Thyroid gland (tissue), 4 donors: ENCODE results near the gene USP49. TPM values are rescaled to one million over a fixed set of nuclear protein-coding genes. Genes with fewer than 3 reads are reported as not detected.

Experiments
- DNase-seq, 2 donors: peaks; one replicate each; pipeline ENCODE4 v3.0.0-alpha.2; 2019
- H3K27ac ChIP-seq, 3 donors: fragments of 200-600 bp; sonication (generic); 1 replicate in 2 of 3; 2 replicates in 1 of 3; pipeline ENCODE4 v1.5.1; 2016 to 2019; ENCODE audit warnings: mild to moderate bottlenecking in 1 of 3, moderate library complexity in 1 of 3
- H3K27me3 ChIP-seq: fragments of 200-600 bp; sonication (generic); one replicate; pipeline ENCODE4 v1.5.1; 2019
- H3K36me3 ChIP-seq, 2 donors: fragments of 200-600 bp; sonication (generic); one replicate each; pipeline ENCODE4 v1.5.1; 2016 to 2019
- H3K4me1 ChIP-seq, 2 donors: fragments of 200-600 bp; sonication (generic); one replicate each; pipeline ENCODE4 v1.5.1; 2017 to 2019
- H3K4me3 ChIP-seq, 3 donors: fragments of 200-600 bp; sonication (generic); replicated peaks in 1 of 3; 1 replicate in 2 of 3; 2 replicates in 1 of 3; pipeline ENCODE4 v1.5.1; 2016; ENCODE audit warnings: mild to moderate bottlenecking in 1 of 3
- H3K9me3 ChIP-seq: fragments of 200-600 bp; sonication (generic); one replicate; pipeline ENCODE4 v1.5.1; 2017
- POLR2A ChIP-seq, 2 donors: fragments of 450-650 bp; IDR thresholded peaks; one replicate each; pipeline ENCODE4 v1.6.1; 2017; ENCODE audit warnings: antibody characterized with exemption in 2 of 2, mild to moderate bottlenecking in 2 of 2, moderate library complexity in 1 of 2
- WGBS, 2 donors: methylation state at CpG; one replicate each; pipeline ENCODE4 v1.1.5; 2017; 5-methylcytosine and 5-hydroxymethylcytosine counted together
- intact Hi-C: fragments of 100-400 bp; cut with DNase I; formaldehyde crosslinking; loops from one replicate; pipeline ENCODE4 v1.15.1; 2023
- total RNA-seq, 4 donors: library from RNA; depleted of rRNA; stranded (reverse); fragments of >200 nt; gene quantifications; one replicate each; pipeline ENCODE4 v1.2.3, GENCODE V29; 2016
- TF ChIP-seq, protein P1 (sequence below), 6 experiments: fragments of 200-600 bp in 3 of 6; fragments of 450-650 bp in 3 of 6; sonication (generic) in 3 of 6; IDR thresholded peaks; one replicate each; pipeline ENCODE4 v1.5.1; 2016 to 2019; ENCODE audit warnings: antibody characterized with exemption in 6 of 6, mild to moderate bottlenecking in 2 of 6, inconsistent platforms in 1 of 6, moderate library complexity in 1 of 6

The USP49 gene
- total RNA-seq, 4 donors from 2014 or later: 9.8 to 17.5 (median 13.8) TPM

DNA sequence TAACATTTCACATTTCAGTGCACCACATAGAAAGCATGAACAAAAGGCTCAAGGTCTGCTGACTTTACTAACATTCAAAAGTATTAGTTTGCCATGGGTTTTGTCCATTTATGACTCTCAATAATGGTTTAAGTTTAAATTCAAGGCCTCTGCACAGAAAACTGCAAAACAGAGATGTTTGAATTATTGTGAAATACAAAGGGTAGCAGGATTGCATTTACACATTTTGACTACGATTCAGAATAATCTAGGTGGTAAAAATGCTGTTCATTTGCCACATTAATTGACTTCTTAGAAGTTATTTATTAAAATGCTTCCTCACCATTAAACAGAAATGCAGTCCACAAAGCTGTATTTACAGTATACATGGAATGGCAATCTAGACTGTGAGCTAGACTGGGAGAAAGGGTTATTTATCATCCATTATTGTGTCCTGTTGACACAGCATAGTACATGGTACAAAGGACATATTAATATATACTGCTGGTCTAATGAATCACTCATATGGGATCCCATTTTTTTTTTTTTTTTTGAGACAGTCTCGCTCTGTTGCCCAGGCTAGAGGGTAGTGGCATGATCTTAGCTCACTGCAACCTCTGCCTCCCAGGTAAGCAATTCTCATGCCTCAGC lies 18.0 kb downstream of the USP49 start:
- WGBS, 2 donors: 93 to 99% methylated on average over 2 of the region's 2 CpGs
- no peak overlapping the region for H3K4me3 ChIP-seq
- H3K27me3 ChIP-seq: no peaks in the 10 kb centered on the region
- intact Hi-C loops: no loop called here
- TF ChIP-seq POLR2A (IDR thresholded peaks at IDR 0.05): no peak
- TF ChIP-seq, protein P1, sequence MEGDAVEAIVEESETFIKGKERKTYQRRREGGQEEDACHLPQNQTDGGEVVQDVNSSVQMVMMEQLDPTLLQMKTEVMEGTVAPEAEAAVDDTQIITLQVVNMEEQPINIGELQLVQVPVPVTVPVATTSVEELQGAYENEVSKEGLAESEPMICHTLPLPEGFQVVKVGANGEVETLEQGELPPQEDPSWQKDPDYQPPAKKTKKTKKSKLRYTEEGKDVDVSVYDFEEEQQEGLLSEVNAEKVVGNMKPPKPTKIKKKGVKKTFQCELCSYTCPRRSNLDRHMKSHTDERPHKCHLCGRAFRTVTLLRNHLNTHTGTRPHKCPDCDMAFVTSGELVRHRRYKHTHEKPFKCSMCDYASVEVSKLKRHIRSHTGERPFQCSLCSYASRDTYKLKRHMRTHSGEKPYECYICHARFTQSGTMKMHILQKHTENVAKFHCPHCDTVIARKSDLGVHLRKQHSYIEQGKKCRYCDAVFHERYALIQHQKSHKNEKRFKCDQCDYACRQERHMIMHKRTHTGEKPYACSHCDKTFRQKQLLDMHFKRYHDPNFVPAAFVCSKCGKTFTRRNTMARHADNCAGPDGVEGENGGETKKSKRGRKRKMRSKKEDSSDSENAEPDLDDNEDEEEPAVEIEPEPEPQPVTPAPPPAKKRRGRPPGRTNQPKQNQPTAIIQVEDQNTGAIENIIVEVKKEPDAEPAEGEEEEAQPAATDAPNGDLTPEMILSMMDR (IDR thresholded peaks at IDR 0.05): no peak
- H3K27ac ChIP-seq: peak overlapping the region in 1 of 3 donors; percentile 25
- peaks cover 8 to 16% of the 10 kb centered on the region in 2 donors for H3K4me1 ChIP-seq
- no peaks in the 10 kb centered on the region for H3K9me3 ChIP-seq
- no peaks in the 10 kb centered on the region for H3K36me3 ChIP-seq
- DNase-seq: no peak

DNA sequence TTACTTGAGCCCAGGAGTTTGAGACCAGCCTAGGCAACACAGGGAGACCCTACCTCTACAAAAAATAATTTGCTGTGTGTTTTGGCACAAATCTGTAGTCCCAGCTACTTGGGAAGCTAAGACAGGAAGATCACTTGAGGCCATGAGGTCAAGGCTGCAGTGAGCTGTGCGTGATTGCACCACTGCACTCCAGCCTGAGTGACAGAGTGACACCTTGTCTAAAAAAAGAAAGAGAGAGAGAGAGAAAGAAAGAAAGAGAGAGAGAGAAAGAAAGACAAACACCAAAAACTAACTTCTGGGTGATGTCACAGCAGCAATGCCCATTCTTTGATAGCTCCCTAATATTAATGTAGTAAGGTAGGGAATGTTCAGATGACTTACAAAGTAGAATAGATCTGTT lies 20.4 kb downstream of the USP49 start:
- DNase-seq: no peak
- no peak for TF ChIP-seq POLR2A (IDR thresholded peaks at IDR 0.05)
- TF ChIP-seq, protein P1 (IDR thresholded peaks at IDR 0.05): no peak
- Histone ChIP-seq H3K27ac (no peak overlapping the region), H3K9me3 (no peaks in the 10 kb centered on the region), H3K36me3 (no peaks in the 10 kb centered on the region), H3K4me3 (no peak overlapping the region), H3K27me3 (no peaks in the 10 kb centered on the region), H3K4me1 (peaks cover 8 to 16% of the 10 kb centered on the region in 2 donors)
- intact Hi-C loops: no loop called here
- 90 to 97% methylated on average over 1 of the region's 1 CpG for WGBS, 2 donors

DNA sequence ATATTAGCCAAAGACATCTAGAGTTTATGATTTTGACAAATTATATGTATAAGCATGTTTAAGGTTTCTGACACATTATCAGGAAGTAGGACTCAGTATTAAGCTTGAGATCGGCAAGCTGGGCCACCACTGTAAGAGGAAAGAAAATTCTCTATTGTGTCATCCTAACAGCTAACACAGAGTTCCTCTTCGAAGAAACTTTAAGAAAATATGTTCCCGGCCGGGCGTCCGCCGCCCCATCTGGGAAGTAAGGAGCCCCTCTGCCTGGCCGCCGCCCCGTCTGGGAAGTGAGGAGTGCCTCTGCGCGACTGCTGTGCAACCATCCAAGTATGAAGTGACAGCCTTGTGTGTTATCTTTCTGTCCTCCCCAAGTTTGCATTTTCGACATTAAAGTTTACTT lies 23.0 kb downstream of the USP49 start:
- Histone ChIP-seq H3K36me3 (no peaks in the 10 kb centered on the region), H3K4me1 (no peaks in the 10 kb centered on the region), H3K27ac (no peak overlapping the region), H3K4me3 (no peak overlapping the region), H3K27me3 (no peaks in the 10 kb centered on the region), H3K9me3 (no peaks in the 10 kb centered on the region)
- no peak for DNase-seq
- TF ChIP-seq, protein P1 (IDR thresholded peaks at IDR 0.05): no peak
- no peak for TF ChIP-seq POLR2A (IDR thresholded peaks at IDR 0.05)
- 92 to 94% methylated on average over 13 of the region's 13 CpGs for WGBS, 2 donors
- intact Hi-C loops: no loop called here

DNA sequence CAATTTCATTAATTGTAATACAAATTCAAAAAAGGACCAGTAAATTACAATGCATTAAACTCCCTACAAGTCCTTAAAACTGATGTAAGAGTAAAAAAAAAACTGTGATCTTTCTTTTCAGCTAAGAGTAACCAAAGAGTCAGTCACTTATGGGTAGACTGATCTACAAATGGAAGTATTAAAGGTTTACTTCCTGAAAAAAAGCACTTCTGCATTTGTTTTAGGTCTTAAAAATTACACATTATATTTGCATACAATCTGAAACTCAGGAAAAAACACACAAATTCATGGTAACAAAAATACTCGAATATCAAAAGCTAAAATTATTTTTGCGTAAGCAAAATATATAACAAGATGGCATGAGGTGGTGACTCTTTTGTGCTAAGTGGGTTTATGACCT lies 23.5 kb downstream of the USP49 start:
- 95 to 97% methylated on average over 2 of the region's 2 CpGs for WGBS, 2 donors

DNA sequence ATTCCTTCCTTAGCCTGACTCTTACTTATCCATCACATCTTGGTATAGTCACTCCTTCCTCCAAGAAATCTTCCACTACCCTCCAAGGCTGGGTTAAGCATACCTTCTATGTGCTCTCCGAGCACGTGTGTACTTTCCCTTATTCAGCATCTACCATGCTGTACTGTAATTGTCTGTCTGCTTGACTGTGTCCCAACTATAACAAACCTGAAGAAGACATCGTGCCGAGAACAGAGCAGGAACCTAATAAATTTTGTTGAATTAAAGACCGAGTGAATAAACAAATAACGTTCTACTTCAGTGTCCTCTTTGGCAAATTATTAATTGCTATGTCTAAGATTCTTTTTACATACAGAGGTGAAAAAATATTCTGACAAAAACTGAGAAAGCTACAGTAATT lies 35.8 kb downstream of the USP49 start:
- TF ChIP-seq, protein P1 (IDR thresholded peaks at IDR 0.05): no peak
- TF ChIP-seq POLR2A (IDR thresholded peaks at IDR 0.05): no peak
- intact Hi-C loops: no loop called here
- Histone ChIP-seq H3K4me1 (no peaks in the 10 kb centered on the region), H3K27ac (no peak overlapping the region), H3K4me3 (no peak overlapping the region), H3K27me3 (no peaks in the 10 kb centered on the region), H3K9me3 (no peaks in the 10 kb centered on the region), H3K36me3 (no peaks in the 10 kb centered on the region)
- 95 to 96% methylated on average over 6 of the region's 6 CpGs for WGBS, 2 donors
- no peak for DNase-seq

More for the DNA sequence above, 23.5 kb downstream of the USP49 start:
- no peaks in the 10 kb centered on the region for H3K9me3 ChIP-seq
- H3K27ac ChIP-seq: no peak overlapping the region
- DNase-seq: no peak
- no peaks in the 10 kb centered on the region for H3K4me1 ChIP-seq
- H3K36me3 ChIP-seq: no peaks in the 10 kb centered on the region
- intact Hi-C loops: no loop called here
- no peak for TF ChIP-seq POLR2A (IDR thresholded peaks at IDR 0.05)
- TF ChIP-seq, protein P1 (IDR thresholded peaks at IDR 0.05): no peak
- H3K27me3 ChIP-seq: no peaks in the 10 kb centered on the region
- H3K4me3 ChIP-seq: no peak overlapping the region
